GM18861 (cell line): Measurements from ENCODE around the gene ATP1A1.

Source experiments
- ATAC-seq: cut with Tn5 transposase; IDR thresholded peaks from one replicate; pipeline ENCODE4 v1.9.1; 2021; ENCODE audit not compliant: unreplicated experiment

ATP1A1 gene

GRCh38 chr1:116389013-116389412 lies 16.0 kb downstream of the ATP1A1 start:
- no peak for ATAC-seq

DNA sequence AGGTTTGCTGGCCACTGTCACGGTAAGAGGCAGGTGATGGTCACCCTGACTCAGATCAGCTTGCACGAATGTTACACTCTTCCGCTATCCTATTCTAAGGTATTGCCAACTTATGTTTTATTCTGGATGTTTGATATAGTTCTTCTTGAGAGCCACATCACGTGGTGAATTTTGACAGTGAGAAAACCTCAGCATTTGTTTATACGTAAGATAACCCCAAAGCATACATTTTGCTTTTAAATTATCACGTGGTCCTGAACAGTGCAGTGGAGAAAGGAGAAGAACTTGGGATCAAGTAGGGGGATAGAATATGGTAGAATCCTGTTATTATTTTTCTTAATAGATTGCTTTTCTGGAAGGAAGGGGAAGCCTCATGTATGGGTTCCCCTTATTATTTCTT lies 16.6 kb downstream of the ATP1A1 start:
- no peak for ATAC-seq

- no peak for ATAC-seq
Measured at GRCh38 chr1:116390195-116390594, 17.2 kb downstream of the ATP1A1 start.

DNA sequence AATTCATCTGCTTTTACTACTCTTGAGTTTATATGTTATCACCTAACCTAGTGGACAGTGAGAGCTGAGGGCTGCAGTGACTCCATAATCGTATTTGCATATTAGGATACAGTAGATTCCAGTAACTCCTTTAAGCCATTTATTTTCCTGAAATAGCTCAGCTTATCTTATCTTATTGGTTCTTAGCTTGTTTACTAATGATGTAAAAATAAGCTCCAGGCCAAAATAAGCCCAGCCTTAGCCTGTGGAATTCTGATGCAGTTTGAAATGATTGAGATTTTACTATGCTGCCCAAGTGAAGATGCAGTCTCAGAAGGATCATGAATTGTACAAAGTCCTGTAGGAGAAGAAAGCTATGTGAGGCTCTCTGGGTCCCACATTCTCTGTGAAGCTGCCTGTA lies 18.1 kb downstream of the ATP1A1 start:
- no peak for ATAC-seq

DNA sequence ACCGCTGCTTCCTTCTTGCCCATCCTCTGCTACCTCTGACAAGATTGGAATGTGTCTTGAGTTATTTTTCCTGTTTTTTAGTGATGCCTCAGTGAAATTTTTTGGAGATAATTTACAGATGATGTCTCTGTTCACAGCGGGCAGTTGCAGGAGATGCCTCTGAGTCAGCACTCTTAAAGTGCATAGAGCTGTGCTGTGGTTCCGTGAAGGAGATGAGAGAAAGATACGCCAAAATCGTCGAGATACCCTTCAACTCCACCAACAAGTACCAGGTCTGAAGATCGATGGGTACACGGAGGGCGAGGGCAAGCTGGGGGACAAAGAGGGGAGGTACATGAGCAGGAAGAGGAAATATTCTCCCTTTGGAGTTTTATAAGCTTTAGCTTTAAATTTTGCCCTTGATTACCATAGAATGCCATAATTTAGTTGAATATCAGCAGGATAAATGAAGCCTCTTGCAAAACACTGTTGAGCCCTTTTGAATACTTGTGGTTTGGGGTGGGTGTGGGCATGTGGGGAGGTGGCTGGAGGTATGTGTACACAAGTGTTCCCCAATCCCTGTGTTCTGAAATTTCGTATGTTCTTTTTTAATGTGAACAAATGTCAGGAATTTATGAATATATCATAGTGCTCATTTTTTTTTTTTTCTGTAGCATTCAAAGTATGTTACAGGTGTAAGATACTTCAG lies 19.8 kb downstream of the ATP1A1 start:
- ATAC-seq: no peak

DNA sequence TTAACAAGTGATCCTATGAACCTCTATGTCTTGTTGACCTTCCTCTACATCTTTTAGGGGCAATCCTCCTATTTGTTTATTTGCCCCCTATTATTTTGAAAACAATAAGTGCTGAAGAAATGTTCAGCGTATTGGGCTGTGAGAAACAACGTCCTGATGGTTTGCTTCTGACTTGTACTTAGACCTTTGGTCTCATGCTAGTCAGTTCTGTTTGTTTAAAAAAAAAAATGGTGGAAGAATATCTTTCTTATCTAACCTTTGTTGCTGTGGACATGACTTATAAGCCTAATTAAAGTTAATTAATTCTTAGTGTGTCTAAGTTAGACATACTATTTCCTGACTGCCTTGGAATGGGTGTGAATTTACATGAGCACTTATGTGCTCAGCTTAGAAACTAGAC lies 20.7 kb downstream of the ATP1A1 start:
- ATAC-seq: no peak

DNA sequence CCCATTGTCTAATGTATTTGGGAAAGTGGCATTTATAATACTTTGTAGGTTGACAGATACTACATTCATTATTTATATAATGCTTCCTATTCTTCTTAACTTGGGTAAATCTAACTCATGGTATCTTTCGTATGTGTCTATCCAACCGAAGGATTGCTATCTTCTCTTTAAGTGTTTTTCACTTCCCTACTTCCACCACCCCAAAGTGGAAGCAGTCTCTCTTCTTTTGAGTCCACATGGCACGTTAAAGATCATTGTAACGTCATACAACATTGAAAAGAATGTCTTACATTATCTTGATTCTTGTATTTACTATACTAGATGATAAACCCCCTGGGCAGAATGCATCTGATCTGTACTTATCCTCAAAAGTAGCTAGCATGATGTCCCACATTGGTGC lies 21.2 kb downstream of the ATP1A1 start:
- no peak for ATAC-seq

GRCh38 chr1:116396769-116397168 lies 23.7 kb downstream of the ATP1A1 start:
- no peak for ATAC-seq

- no peak for ATAC-seq
Measured at GRCh38 chr1:116397728-116398127, 24.7 kb downstream of the ATP1A1 start.

GRCh38 chr1:116400780-116401179 lies 27.7 kb downstream of the ATP1A1 start:
- no peak for ATAC-seq

DNA sequence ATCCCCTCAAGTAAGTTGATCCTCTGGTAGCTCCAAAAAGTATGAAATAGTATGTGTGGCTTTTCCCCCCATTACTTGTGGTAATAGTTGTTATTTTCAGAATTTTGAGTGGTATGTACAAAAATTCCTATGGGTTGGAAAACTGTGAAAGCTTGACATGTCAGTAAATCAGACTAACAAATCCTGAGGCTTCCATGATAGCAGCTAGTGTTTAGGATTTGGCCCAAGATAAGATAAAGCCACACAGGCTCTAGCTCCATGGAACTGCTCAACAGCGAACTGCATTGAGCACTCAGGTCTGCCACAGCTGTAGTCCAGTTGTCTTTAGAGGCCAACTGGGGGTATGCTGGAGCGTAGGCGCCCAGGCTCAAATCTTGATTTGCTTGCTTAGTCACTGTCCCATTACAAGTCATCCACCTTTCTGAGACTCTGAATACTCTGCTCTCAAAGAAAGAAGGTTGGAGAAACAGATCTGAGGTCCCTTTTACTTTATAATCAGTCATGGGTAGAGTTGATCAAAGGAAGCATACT lies 28.7 kb downstream of the ATP1A1 start:
- ATAC-seq: no peak

- ATAC-seq: no peak
Measured at GRCh38 chr1:116402333-116402732, 29.3 kb downstream of the ATP1A1 start.

- no peak for ATAC-seq
Measured at GRCh38 chr1:116403496-116404136, 30.6 kb downstream of the ATP1A1 start.

DNA sequence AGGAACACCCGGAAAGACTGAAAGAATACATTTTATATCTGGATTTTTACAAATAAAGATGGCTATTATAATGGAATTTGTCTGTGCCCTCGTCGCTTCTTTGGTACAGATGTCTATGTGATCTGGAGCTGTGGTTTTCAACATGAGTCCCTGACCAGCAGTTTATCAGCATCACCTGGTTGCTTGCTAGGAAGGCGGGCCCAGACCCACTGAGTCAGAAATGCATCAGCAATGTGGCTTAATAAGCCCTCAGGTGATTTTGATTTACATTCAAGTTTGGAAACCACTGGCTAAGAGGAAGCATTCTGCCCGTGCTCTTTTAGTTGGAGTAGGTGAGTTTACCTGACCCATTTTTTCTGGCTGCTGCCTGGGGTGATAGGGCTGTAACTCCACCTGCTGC lies 31.7 kb downstream of the ATP1A1 start:
- ATAC-seq: no peak

DNA sequence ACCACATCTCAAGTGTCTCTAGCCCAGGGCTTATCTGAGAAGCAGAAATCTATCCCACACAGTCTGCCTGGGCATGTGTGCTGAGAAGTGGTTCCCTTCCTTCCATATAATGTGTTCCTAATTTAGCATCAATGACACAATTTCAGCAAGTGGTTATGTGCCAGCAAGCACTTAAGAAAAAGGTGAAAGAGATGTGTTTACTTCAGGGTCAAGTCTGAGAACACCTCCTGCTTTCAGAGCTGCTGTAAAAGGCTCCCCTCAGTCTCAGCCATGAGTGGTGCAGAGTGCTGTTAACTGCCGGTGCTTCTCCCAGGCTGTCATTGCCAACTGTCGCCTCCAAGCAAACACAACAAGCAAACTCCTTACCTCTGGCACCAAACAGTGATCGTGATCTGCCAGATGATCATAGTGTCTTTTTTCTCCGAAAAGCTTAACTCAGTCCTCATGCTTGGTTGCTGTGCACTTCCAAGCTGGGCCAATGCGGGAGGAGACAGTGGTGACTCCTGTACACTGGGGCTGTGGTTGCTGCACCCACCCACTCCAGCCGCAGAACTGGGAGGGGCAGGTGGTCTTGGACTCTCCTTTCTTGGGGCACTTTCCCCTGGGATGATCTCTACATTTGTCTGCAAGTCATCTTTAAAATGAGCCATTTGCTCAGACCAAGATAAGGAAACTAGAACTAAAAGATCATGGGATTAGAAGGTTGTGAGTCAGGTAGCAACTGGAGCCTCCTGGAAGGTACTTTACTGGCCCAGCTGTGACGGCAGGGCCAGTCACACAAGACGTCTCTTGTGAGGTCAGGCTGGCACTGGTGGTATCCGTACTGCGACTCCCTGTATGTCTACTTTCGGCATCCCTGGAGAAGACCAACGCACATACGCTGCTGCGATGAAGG lies 32.4 kb downstream of the ATP1A1 start:
- no peak for ATAC-seq

- ATAC-seq: no peak
Measured at GRCh38 chr1:116407033-116407432, 34.0 kb downstream of the ATP1A1 start.

GRCh38 chr1:116408193-116408592 lies 35.1 kb downstream of the ATP1A1 start:
- ATAC-seq: no peak

DNA sequence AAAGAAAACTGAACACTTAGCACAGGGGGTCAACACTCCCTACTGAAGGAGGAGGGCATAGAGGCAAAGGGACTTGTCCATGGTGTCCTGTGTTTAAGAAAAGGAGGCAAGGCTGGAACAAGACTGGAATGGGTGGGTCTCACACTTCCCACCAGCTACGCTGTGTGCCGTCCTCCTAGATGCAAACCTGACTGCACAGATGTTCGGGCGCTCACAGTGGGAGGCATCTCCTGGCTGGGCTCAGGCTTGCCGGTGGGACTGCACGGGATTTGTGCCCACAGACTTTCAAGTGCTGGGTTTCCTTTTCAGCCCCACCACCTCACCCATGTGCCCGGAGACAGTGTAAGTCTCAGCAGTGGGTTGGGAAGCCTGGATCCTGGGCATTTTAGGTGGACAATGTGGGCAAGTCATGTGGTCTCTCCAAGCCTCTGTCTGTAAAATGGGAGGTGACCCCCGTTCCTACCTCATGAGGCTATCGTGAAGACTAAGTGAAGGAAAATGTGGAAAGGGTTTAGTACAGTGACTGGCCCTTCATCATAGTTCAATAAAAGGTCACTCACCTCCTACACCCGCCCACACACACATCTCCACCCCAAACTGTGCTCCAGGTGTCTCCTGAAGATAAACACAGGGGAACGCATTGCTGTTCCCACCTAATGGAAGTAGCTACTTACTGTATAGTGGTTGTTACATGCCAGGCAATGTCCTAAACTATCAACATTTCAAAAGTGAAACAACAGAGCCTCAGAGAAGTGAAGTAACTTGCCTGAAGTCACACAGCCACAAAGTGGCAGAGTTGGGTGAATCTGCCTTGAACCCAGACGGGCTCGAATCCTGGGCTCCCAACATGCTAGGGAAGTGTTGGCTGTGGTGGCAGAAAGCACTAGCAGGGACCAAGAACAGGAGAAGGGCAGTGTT lies 36.0 kb downstream of the ATP1A1 start:
- ATAC-seq: no peak

DNA sequence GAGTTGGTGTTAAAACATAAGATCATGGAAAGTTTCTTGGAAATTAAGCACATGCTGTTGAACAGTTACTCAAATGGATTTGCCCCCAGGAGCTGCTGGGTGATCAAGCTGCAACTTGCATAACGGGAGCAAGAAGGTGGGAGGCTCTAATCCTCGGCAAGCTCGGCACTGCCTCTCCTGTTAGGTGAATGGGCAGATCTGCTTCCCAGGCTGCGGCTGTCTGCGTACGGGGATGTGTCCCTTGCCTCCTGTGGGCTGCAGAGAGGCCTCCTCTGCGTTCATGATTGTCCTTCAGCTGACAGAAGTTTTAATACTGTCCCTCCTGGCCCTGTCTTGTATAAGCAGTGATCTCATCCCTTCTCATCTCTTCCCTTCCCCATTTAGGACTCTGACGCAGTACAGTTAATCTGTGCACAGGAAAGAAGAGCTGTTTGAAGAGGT lies 36.7 kb downstream of the ATP1A1 start:
- ATAC-seq: no peak

DNA sequence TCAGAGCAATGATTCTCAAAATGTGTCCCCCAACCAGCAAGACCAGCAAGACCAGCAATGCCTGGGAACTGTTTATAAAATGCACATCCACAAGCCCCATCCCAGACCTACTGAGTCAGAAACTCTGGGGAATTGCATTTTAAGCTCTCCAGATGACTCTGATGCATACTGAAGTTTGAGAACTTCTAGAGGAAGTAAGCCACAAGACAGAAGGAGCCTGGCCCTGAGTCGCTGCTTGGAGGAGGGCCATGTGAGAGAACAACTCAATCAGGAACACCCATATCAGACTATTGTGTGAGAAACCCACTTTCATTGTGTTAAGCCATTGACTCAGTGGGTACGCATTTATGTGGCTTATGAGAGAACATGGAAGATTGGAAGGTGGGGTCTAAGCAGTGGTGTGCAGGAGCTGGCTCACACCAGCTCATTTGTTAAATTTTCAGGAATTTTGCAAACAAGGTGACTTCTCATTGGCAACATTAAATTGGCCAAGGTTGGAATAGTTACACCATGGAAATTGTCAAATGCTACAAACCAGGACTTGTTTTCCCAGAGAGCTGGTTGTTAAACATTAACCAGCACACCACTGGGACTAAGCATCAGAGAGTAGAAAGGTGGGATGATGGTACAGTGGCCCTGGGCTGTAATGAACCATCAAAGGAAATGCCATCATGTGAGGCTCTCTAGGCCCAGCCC lies 38.9 kb downstream of the ATP1A1 start:
- ATAC-seq: no peak
